Left ventricle myocardium inferior (tissue), 1 donor: ENCODE measurements around the gene ANKLE1. TPM values are rescaled to one million over a fixed set of nuclear protein-coding genes. Genes with fewer than 3 reads are reported as not detected.

Experiments used
- DNase-seq: peaks from one replicate; pipeline ENCODE4 v3.0.0-alpha.2; 2020
- H3K27ac ChIP-seq: fragments of 200-600 bp; replicated peaks from 2 replicates; pipeline ENCODE4 v1.8.0; 2021
- H3K27me3 ChIP-seq: fragments of 200-600 bp; 2 replicates; pipeline ENCODE4 v1.8.0; 2021; ENCODE audit warnings: low read depth
- H3K36me3 ChIP-seq: fragments of 200-600 bp; 2 replicates; pipeline ENCODE4 v1.8.0; 2021
- H3K4me1 ChIP-seq: fragments of 200-600 bp; 2 replicates; pipeline ENCODE4 v1.8.0; 2021
- H3K4me3 ChIP-seq: fragments of 200-600 bp; 2 replicates; pipeline ENCODE4 v1.8.0; 2021; ENCODE audit warnings: mild to moderate bottlenecking, moderate library complexity
- H3K9me3 ChIP-seq: fragments of 200-600 bp; replicated peaks from 2 replicates; pipeline ENCODE4 v1.8.0; 2021
- intact Hi-C: fragments of 100-400 bp; cut with micrococcal nuclease; formaldehyde crosslinking; loops from one replicate; pipeline ENCODE4 v1.11.0; 2022
- total RNA-seq: library from RNA; stranded (reverse); fragmentation: NEBNext Ultra II Directional; extraction: Animal tissue kit (Norgen Biotek cat#: 25700); gene quantifications from one replicate; pipeline ENCODE4 v1.2.1, GENCODE V29; 2021
- TF ChIP-seq, protein P1 (sequence below): fragments of 200-600 bp; IDR thresholded peaks from 2 replicates; pipeline ENCODE4 v1.8.0; 2021; ENCODE audit warnings: antibody characterized with exemption, mild to moderate bottlenecking, borderline replicate concordance
- donor health status: DM: no; HTN: yes; CAD: no; lungs with severe emphysema.

ANKLE1 gene
- total RNA-seq, 1 donor from 2014 or later = 0.11 TPM

DNA sequence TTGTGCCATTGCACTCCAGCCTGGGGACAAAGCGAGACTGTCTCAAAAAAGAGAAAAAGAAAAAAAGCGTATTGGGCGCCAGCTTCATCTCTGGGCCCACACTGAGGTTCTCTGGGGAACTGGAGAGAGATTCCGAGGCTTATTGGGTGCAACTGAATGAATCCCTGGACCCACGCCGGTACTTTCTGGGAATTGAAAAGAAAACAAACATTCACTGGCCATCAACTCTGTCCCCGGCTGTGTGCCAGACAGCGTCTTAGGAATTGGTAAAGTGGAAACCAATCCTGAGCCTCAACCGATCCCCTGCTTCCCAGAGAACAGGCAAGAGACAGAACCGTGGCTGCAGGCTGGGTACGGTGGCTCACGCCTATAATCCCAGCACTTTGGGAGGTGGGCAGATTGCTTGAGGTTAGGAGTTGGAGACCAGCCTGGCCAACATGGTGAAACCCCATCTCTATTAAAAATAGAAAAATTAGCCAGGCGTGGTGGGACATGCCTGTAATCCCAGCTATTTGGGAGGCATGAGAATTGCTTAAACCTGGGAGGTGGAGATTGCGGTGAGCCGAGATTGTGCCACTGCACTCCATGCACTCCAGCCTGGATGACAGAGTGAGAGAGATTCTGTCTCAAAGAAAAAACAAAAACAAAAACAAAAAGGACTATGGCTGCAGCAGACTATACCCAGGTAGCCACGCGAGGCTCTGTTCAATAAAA lies 44.3 kb downstream of the ANKLE1 start:
- Histone ChIP-seq H3K27ac (peak overlapping the region; percentile 23), H3K4me3 (no peak overlapping the region), H3K36me3 (peaks cover 26% of the 10 kb centered on the region), H3K4me1 (peaks cover 12% of the 10 kb centered on the region), H3K27me3 (no peaks in the 10 kb centered on the region), H3K9me3 (no peaks in the 10 kb centered on the region)
- TF ChIP-seq, protein P1, sequence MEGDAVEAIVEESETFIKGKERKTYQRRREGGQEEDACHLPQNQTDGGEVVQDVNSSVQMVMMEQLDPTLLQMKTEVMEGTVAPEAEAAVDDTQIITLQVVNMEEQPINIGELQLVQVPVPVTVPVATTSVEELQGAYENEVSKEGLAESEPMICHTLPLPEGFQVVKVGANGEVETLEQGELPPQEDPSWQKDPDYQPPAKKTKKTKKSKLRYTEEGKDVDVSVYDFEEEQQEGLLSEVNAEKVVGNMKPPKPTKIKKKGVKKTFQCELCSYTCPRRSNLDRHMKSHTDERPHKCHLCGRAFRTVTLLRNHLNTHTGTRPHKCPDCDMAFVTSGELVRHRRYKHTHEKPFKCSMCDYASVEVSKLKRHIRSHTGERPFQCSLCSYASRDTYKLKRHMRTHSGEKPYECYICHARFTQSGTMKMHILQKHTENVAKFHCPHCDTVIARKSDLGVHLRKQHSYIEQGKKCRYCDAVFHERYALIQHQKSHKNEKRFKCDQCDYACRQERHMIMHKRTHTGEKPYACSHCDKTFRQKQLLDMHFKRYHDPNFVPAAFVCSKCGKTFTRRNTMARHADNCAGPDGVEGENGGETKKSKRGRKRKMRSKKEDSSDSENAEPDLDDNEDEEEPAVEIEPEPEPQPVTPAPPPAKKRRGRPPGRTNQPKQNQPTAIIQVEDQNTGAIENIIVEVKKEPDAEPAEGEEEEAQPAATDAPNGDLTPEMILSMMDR = no peak
- DNase-seq = no peak
- intact Hi-C loops = no loop called here

DNA sequence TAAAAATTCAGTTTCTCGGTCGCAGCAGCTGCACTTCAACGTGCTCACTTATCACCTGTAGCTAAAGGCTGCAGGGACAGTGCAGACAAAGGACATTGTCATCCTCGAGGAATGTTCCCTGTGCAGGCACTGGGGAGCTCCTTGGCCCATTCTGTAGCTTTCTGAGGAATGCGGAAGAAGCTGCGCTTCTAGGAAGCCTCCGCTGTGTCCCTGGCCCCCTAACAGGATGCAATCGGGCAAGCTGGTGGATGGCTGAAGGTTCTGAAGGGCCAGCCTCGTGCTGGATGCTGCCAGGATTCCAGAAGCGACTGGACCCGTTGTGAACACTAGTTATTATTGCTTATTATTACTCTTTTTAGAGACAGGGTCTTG lies 44.9 kb downstream of the ANKLE1 start:
- H3K4me3 ChIP-seq = no peak overlapping the region
- peaks cover 12% of the 10 kb centered on the region for H3K4me1 ChIP-seq
- H3K36me3 ChIP-seq = peaks cover 21% of the 10 kb centered on the region
- TF ChIP-seq, protein P1 = no peak
- no peaks in the 10 kb centered on the region for H3K9me3 ChIP-seq
- no peak overlapping the region for H3K27ac ChIP-seq
- H3K27me3 ChIP-seq = no peaks in the 10 kb centered on the region
- no peak for DNase-seq
- intact Hi-C loops = no loop called here

DNA sequence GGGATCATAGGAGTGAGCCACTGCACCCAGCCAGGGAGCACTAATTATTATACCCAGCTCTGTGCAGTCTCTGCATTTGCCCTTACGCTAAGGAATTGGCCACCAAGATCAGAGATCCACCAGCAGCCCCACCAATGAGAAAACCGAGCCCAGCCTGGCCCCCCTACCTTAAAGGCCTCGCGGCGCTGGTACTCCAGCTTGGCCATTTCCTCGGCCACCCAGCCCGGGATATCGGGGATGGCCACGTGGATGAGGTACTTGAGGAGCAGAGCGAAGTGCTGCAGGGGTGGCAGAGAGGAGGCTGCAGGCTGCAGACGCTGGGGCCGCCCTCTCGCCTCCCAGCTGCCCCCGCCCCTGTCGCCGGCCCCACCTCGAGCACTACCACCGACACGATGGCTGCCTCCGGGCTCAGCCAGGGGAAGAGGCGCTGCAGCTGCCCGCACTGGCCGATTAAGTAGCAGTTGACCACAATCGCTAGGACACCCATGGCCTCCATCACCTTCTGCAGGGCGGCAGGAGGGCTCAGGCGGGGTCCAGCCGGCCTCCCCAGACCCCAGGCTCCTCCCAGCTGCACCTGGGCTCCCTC lies 45.5 kb downstream of the ANKLE1 start:
- TF ChIP-seq, protein P1 = no peak
- H3K4me3 ChIP-seq = no peak overlapping the region
- no peaks in the 10 kb centered on the region for H3K27me3 ChIP-seq
- intact Hi-C loops = no loop called here
- no peak overlapping the region for H3K27ac ChIP-seq
- H3K9me3 ChIP-seq = no peaks in the 10 kb centered on the region
- peaks cover 12% of the 10 kb centered on the region for H3K4me1 ChIP-seq
- peaks cover 15% of the 10 kb centered on the region for H3K36me3 ChIP-seq
- no peak for DNase-seq

DNA sequence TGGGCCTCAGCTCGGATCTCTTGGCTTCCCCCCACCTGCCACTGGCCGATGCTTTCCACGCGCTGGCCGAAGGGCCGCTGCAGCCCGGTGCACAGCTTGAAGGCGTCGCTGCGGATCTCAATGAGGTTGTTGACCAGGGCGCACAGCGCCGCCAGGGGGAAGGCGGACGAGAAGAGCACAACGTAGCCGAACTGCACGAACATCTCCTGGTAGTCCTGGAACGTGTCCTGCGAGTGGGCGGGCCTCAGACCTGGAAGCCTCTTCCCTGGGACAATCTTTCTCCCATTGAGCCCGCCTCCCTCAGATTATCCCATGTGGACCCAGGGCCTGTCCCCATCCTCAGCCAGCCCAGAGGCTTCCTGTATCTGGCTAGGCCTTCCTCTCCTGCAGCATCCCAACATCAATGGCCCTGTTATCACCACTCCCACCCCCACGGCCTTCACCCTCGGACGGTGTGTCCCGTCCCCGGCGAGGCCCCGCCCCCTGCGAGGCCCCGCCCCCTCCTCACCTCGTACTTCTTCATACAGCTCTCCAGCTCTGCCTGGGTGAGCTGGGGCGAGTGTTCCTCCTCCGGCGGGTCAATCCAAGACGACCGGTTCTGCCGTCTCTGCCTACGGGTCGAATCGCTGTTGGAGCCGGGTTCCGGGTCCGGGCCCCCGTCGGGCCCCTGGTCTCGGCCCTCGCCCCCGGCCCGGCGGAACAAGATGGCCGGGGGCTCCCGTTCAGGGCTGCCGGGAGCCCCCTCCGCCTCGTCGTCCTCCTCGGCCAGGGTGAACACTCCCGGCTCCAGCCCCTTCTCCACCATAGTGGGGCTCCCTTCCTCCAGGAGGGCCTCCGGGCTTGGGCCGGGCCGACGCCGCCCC lies 46.2 kb downstream of the ANKLE1 start:
- Histone ChIP-seq H3K27ac (no peak overlapping the region), H3K4me1 (peaks cover 12% of the 10 kb centered on the region), H3K27me3 (no peaks in the 10 kb centered on the region), H3K36me3 (peaks cover 14% of the 10 kb centered on the region), H3K9me3 (no peaks in the 10 kb centered on the region), H3K4me3 (peak overlapping the region; percentile 27)
- TF ChIP-seq, protein P1 = no peak
- DNase-seq = no peak
- intact Hi-C loops = no loop called here

DNA sequence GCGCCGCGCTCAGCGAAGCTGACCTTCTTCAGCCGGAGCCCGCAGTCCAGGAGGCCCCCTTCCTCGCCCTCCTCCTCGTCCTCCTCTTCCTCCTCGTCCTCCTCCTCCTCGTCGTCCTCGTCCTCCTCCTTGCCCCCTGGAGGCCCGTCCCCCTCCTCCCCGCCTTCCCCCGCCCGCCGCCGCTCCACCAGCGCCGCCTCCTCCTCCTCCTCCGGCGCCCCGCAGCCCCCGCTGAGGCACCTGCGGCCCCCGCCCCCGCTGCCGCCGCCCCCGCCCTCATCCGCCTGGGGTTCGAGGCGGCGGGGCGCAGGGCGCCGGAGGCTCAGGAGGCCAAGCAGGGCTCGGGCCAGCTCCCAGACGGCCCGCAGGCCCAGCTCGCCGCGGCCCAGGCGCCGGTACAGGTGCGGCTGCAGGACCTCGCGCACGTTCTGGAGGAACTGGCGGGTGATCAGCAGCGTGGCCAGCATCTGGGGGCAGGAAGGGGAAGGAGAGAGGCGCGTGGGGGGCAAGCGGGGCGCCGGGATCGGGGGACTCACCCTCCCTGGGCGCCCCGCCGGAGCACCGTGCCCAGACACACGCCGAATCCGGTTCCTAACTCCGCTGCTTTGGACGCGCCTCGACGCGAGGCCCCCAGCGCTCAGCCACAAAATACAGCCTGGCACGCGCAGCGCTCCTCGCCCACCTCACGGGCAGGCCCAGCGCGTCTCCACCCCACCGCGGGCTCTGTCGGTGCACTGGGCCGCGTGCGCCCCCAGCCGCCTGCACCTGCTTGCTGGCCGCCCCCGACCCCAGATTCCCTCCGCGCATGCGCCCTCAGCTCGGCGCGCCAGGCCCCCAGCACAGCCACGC lies 47.0 kb downstream of the ANKLE1 start:
- TF ChIP-seq, protein P1 = no peak
- Histone ChIP-seq H3K4me1 (peaks cover 16% of the 10 kb centered on the region), H3K36me3 (peaks cover 14% of the 10 kb centered on the region), H3K27me3 (no peaks in the 10 kb centered on the region), H3K9me3 (no peaks in the 10 kb centered on the region), H3K27ac (no peak overlapping the region), H3K4me3 (peak overlapping the region; percentile 27)
- DNase-seq = no peak
- intact Hi-C loops = no loop called here
